HepG2 (cell line): ENCODE data around the gene ANKRD40. TPM values are rescaled to one million over a fixed set of nuclear protein-coding genes. Genes with fewer than 3 reads are reported as not detected.

Experiments used
- CBX5 ChIP-seq: sonication (generic); formaldehyde crosslinking; IDR thresholded peaks from 2 replicates; pipeline ENCODE4 v1.4.0; 2020; ENCODE audit warnings: missing genetic modification reagents, borderline replicate concordance
- MAF1 ChIP-seq: sonication (generic); formaldehyde crosslinking; IDR thresholded peaks from 2 replicates; pipeline ENCODE4 v1.5.0; 2020; ENCODE audit warnings: missing genetic modification reagents, borderline replicate concordance
- MZF1 ChIP-seq: sonication (generic); formaldehyde crosslinking; IDR thresholded peaks from 2 replicates; pipeline ENCODE4 v1.8.1; 2023; ENCODE audit warnings: mild to moderate bottlenecking, missing genetic modification reagents, borderline replicate concordance
- NR2C2 ChIP-seq: sonication (generic); formaldehyde crosslinking; IDR thresholded peaks from 2 replicates; pipeline ENCODE4 v1.4.0; 2020; ENCODE audit warnings: missing genetic modification reagents, mild to moderate bottlenecking, moderate library complexity, borderline replicate concordance
- NR2F2 ChIP-seq: IDR thresholded peaks from 2 replicates; pipeline ENCODE4 v1.6.1; 2012; ENCODE audit warnings: low read depth, inconsistent platforms, borderline replicate concordance
- PAX8 ChIP-seq: sonication (generic); formaldehyde crosslinking; IDR thresholded peaks from 2 replicates; pipeline ENCODE4 v1.8.0; 2022; ENCODE audit warnings: mild to moderate bottlenecking, missing genetic modification reagents, borderline replicate concordance
- RBFOX2 ChIP-seq: fragments of 200-400 bp; formaldehyde crosslinking; IDR thresholded peaks from 2 replicates; pipeline ENCODE4 v1.6.1; 2017; ENCODE audit warnings: low read depth, mild to moderate bottlenecking, low read length
- SKI ChIP-seq: fragments of 450-650 bp; IDR thresholded peaks from one replicate; pipeline ENCODE4 v1.6.1; 2018; ENCODE audit warnings: mild to moderate bottlenecking; ENCODE audit not compliant: partially characterized antibody
- TMF1 ChIP-seq: sonication (generic); formaldehyde crosslinking; IDR thresholded peaks from 2 replicates; pipeline ENCODE4 v1.8.1; 2022; ENCODE audit warnings: low read depth, missing genetic modification reagents
- ZFP36L1 ChIP-seq: sonication (generic); formaldehyde crosslinking; IDR thresholded peaks from 2 replicates; pipeline ENCODE4 v1.8.0; 2022; ENCODE audit warnings: mild to moderate bottlenecking, missing genetic modification reagents, moderate library complexity
- ZNF225 ChIP-seq: sonication (generic); formaldehyde crosslinking; IDR thresholded peaks from 2 replicates; pipeline ENCODE4 v1.4.0; 2020; ENCODE audit warnings: mild to moderate bottlenecking, missing genetic modification reagents
- ZNF234 ChIP-seq: sonication (generic); formaldehyde crosslinking; conservative IDR thresholded peaks from 2 replicates; pipeline ENCODE4 v1.5.1; 2020; ENCODE audit warnings: mild to moderate bottlenecking, missing genetic modification reagents
- ZNF263 ChIP-seq: sonication (generic); formaldehyde crosslinking; IDR thresholded peaks from 2 replicates; pipeline ENCODE4 v1.4.0; 2020; ENCODE audit warnings: missing genetic modification reagents
- ZNF563 ChIP-seq: sonication (generic); formaldehyde crosslinking; IDR thresholded peaks from 2 replicates; pipeline ENCODE4 v1.8.0; 2022; ENCODE audit warnings: mild to moderate bottlenecking, moderate library complexity, missing genetic modification reagents
- ZNF589 ChIP-seq: sonication (generic); formaldehyde crosslinking; conservative IDR thresholded peaks from 2 replicates; pipeline ENCODE4 v1.8.0; 2022; ENCODE audit warnings: mild to moderate bottlenecking, moderate library complexity, missing genetic modification reagents
- ZNF644 ChIP-seq: IDR thresholded peaks from 2 replicates; pipeline ENCODE4 v1.6.1; 2016; ENCODE audit warnings: low read depth
- ZNF800 ChIP-seq: sonication (generic); formaldehyde crosslinking; IDR thresholded peaks from 2 replicates; pipeline ENCODE4 v1.4.0; 2020; ENCODE audit warnings: missing genetic modification reagents
- polyA plus RNA-seq, 8 experiments: library from polyadenylated mRNA; depleted of rRNA in 3 of 8; stranded (reverse) in 7 of 8; unstranded in 1 of 8; fragments of >200 nt; fragmentation: Illumina TruSeq in 4 of 8; extraction: Trizol in 4 of 8; gene quantifications; 2 replicates each; pipeline versions ENCODE4 v1.2.1 to v1.2.3, GENCODE V29; 2011 to 2016; ENCODE audit warnings: low read depth in 4 of 8, missing spikeins in 1 of 8, mixed read lengths in 1 of 8; ENCODE audit not compliant: insufficient read depth in 1 of 8
- total RNA-seq, 5 experiments: library from RNA; depleted of rRNA; stranded (reverse); fragments of >200 nt; fragmentation: Illumina TruSeq; extraction: Trizol; gene quantifications; 2 replicates each; pipeline ENCODE4 v1.2.3, GENCODE V29; 2016; ENCODE audit warnings: low read depth in 1 of 5
- TF ChIP-seq, protein P1 (sequence below): sonication (generic); formaldehyde crosslinking; IDR thresholded peaks from 2 replicates; pipeline ENCODE4 v1.9.0; 2021; ENCODE audit warnings: mild to moderate bottlenecking, missing genetic modification reagents
- TF ChIP-seq, protein P2 (sequence below): sonication (generic); formaldehyde crosslinking; conservative IDR thresholded peaks from 2 replicates; pipeline ENCODE4 v1.8.0; 2022; ENCODE audit warnings: missing genetic modification reagents

Gene ANKRD40
- total and polyA plus RNA-seq, 2 of the 13 experiments (the other 11 are each of a cell fraction or from before 2014, with no cell fraction given): 35.0 to 46.4 TPM

GRCh38 chr17:50681263-50682200 lies 26.2 kb downstream of the ANKRD40 start (continued):
- TF ChIP-seq ZFP36L1 (CRISPR knock-in tag) (no peak), ZNF225 (CRISPR knock-in tag) (no peak), ZNF644 (CRISPR knock-in tag) (no peak), ZNF589 (CRISPR knock-in tag) (no peak), NR2C2 (CRISPR knock-in tag) (no peak), CBX5 (CRISPR knock-in tag) (no peak), MZF1 (CRISPR knock-in tag) (no peak), TMF1 (CRISPR knock-in tag) (no peak), ZNF563 (CRISPR knock-in tag) (no peak), ZNF263 (CRISPR knock-in tag) (0 out of 2 replicates have a peak, but pooled peaks have one; percentile 28), ZNF234 (CRISPR knock-in tag) (no peak), ZNF800 (CRISPR knock-in tag) (no peak), PAX8 (CRISPR knock-in tag) (no peak), NR2F2 (no peak), SKI (no peak), MAF1 (CRISPR knock-in tag) (no peak), RBFOX2 (no peak)
- TF ChIP-seq, protein P1, sequence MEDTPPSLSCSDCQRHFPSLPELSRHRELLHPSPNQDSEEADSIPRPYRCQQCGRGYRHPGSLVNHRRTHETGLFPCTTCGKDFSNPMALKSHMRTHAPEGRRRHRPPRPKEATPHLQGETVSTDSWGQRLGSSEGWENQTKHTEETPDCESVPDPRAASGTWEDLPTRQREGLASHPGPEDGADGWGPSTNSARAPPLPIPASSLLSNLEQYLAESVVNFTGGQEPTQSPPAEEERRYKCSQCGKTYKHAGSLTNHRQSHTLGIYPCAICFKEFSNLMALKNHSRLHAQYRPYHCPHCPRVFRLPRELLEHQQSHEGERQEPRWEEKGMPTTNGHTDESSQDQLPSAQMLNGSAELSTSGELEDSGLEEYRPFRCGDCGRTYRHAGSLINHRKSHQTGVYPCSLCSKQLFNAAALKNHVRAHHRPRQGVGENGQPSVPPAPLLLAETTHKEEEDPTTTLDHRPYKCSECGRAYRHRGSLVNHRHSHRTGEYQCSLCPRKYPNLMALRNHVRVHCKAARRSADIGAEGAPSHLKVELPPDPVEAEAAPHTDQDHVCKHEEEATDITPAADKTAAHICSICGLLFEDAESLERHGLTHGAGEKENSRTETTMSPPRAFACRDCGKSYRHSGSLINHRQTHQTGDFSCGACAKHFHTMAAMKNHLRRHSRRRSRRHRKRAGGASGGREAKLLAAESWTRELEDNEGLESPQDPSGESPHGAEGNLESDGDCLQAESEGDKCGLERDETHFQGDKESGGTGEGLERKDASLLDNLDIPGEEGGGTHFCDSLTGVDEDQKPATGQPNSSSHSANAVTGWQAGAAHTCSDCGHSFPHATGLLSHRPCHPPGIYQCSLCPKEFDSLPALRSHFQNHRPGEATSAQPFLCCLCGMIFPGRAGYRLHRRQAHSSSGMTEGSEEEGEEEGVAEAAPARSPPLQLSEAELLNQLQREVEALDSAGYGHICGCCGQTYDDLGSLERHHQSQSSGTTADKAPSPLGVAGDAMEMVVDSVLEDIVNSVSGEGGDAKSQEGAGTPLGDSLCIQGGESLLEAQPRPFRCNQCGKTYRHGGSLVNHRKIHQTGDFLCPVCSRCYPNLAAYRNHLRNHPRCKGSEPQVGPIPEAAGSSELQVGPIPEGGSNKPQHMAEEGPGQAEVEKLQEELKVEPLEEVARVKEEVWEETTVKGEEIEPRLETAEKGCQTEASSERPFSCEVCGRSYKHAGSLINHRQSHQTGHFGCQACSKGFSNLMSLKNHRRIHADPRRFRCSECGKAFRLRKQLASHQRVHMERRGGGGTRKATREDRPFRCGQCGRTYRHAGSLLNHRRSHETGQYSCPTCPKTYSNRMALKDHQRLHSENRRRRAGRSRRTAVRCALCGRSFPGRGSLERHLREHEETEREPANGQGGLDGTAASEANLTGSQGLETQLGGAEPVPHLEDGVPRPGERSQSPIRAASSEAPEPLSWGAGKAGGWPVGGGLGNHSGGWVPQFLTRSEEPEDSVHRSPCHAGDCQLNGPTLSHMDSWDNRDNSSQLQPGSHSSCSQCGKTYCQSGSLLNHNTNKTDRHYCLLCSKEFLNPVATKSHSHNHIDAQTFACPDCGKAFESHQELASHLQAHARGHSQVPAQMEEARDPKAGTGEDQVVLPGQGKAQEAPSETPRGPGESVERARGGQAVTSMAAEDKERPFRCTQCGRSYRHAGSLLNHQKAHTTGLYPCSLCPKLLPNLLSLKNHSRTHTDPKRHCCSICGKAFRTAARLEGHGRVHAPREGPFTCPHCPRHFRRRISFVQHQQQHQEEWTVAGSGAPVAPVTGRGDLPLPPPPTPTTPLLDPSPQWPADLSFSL (CRISPR knock-in tag): 0 out of 2 replicates have a peak, but pooled peaks have one; percentile 20
- TF ChIP-seq, protein P2, sequence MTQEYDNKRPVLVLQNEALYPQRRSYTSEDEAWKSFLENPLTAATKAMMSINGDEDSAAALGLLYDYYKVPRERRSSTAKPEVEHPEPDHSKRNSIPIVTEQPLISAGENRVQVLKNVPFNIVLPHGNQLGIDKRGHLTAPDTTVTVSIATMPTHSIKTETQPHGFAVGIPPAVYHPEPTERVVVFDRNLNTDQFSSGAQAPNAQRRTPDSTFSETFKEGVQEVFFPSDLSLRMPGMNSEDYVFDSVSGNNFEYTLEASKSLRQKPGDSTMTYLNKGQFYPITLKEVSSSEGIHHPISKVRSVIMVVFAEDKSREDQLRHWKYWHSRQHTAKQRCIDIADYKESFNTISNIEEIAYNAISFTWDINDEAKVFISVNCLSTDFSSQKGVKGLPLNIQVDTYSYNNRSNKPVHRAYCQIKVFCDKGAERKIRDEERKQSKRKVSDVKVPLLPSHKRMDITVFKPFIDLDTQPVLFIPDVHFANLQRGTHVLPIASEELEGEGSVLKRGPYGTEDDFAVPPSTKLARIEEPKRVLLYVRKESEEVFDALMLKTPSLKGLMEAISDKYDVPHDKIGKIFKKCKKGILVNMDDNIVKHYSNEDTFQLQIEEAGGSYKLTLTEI (CRISPR knock-in tag): no peak
